Astrocyte (in vitro differentiated cells and primary cell): ENCODE results near the gene ZNF518B. TPM values are rescaled to one million over a fixed set of nuclear protein-coding genes. Genes with fewer than 3 reads are reported as not detected.

ENCODE experiments used
- DNase-seq: peaks from one replicate; pipeline ENCODE4 v3.0.0-alpha.2; 2010; ENCODE audit warnings: low read depth
- FAIRE-seq: peaks from 2 replicates; lab custom pipeline; 2011; peaks lifted over from hg19 to GRCh38; lab: Jason Lieb, UNC
- H2AFZ ChIP-seq: 2 replicates; pipeline ENCODE4 v1.6.0; 2012; ENCODE audit warnings: low read depth, low read length, inconsistent platforms
- H3K27ac ChIP-seq: 2 replicates; pipeline ENCODE4 v1.5.1; 2011; ENCODE audit warnings: low read depth, low read length, inconsistent platforms
- H3K27me3 ChIP-seq: 2 replicates; pipeline ENCODE4 v1.6.0; 2011; ENCODE audit warnings: low read length, inconsistent platforms; ENCODE audit not compliant: insufficient read depth
- H3K36me3 ChIP-seq: 2 replicates; pipeline ENCODE4 v1.5.1; 2011; ENCODE audit warnings: low read length, inconsistent platforms; ENCODE audit not compliant: insufficient read depth
- H3K4me1 ChIP-seq: 2 replicates; pipeline ENCODE4 v1.5.1; 2011; ENCODE audit warnings: low read length, inconsistent platforms; ENCODE audit not compliant: insufficient read depth
- H3K4me2 ChIP-seq: 2 replicates; pipeline ENCODE4 v1.6.0; 2012; ENCODE audit warnings: low read length, inconsistent platforms
- H3K4me3 ChIP-seq: 2 replicates; pipeline ENCODE4 v1.5.1; 2011; ENCODE audit warnings: low read depth, mild to moderate bottlenecking, low read length, inconsistent platforms; ENCODE audit not compliant: insufficient read depth
- H3K79me2 ChIP-seq: 2 replicates; pipeline ENCODE4 v1.6.0; 2012; ENCODE audit warnings: mild to moderate bottlenecking, low read length, inconsistent platforms; ENCODE audit not compliant: insufficient read depth
- H3K9ac ChIP-seq: 2 replicates; pipeline ENCODE4 v1.6.0; 2012; ENCODE audit warnings: mild to moderate bottlenecking, low read length, inconsistent platforms
- H3K9me3 ChIP-seq: 2 replicates; pipeline ENCODE4 v1.5.1; 2012; ENCODE audit warnings: low read depth, mild to moderate bottlenecking, low read length, inconsistent platforms; ENCODE audit not compliant: insufficient read depth
- H4K20me1 ChIP-seq: 2 replicates; pipeline ENCODE4 v1.6.0; 2012; ENCODE audit warnings: low read length, inconsistent platforms; ENCODE audit not compliant: insufficient read depth
- H3K27ac Mint-ChIP-seq: one replicate; pipeline ENCODE4 v1.8.0; 2021; ENCODE audit warnings: mild to moderate bottlenecking, mixed read lengths; ENCODE audit not compliant: unreplicated experiment
- H3K27me3 Mint-ChIP-seq: one replicate; pipeline ENCODE4 v1.8.0; 2021; ENCODE audit warnings: low read depth, mixed read lengths; ENCODE audit not compliant: unreplicated experiment
- H3K36me3 Mint-ChIP-seq: one replicate; pipeline ENCODE4 v1.8.0; 2021; ENCODE audit warnings: low read depth, mixed read lengths; ENCODE audit not compliant: unreplicated experiment
- H3K4me1 Mint-ChIP-seq: one replicate; pipeline ENCODE4 v1.8.0; 2021; ENCODE audit warnings: low read depth, mixed read lengths; ENCODE audit not compliant: unreplicated experiment
- H3K4me3 Mint-ChIP-seq: one replicate; pipeline ENCODE4 v1.8.0; 2021; ENCODE audit warnings: mild to moderate bottlenecking, moderate library complexity, mixed read lengths; ENCODE audit not compliant: unreplicated experiment
- H3K9me3 Mint-ChIP-seq: one replicate; pipeline ENCODE4 v1.8.0; 2021; ENCODE audit warnings: mild to moderate bottlenecking, mixed read lengths; ENCODE audit not compliant: unreplicated experiment
- EZH2 ChIP-seq: IDR thresholded peaks from 2 replicates; pipeline ENCODE4 v1.6.1; 2012; ENCODE audit warnings: mild to moderate bottlenecking, low read length, inconsistent platforms; ENCODE audit not compliant: insufficient read depth
- total RNA-seq: library from RNA; stranded (reverse); gene quantifications from 2 replicates; pipeline ENCODE4 v1.2.1, GENCODE V29; 2021
- TF ChIP-seq, protein P1 (sequence below): IDR thresholded peaks from 2 replicates; pipeline ENCODE4 v1.5.1; 2011; ENCODE audit warnings: low read depth, mild to moderate bottlenecking, inconsistent platforms, low read length, moderate library complexity; ENCODE audit not compliant: insufficient read depth

The ZNF518B gene
- total RNA-seq, 1 donor from 2014 or later, result 33.1 TPM

DNA sequence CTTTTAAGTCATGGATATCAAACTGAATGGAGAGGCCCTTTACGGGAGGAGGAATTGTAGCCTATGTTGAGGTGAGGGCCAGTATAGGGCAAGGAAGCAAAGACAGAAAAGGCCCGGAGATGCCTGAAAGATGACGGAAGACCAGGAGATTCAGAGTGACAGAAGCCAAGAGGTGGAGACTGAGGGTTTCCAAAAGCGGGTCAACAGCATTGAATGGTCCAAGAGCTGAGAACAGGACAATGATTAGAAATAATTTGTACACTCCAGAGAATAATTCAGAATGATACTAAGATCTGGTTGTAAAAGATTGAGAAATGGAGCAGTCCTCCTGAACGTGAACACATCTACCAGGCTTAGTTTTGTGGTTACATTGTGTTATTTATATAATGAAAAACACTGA is 45.5 kb upstream of the ZNF518B start:
- Mint-ChIP-seq H3K27ac (no peak overlapping the region), H3K9me3 (peaks cover 5% of the 10 kb centered on the region), H3K27me3 (peaks cover 16% of the 10 kb centered on the region), H3K4me1 (peaks cover 6% of the 10 kb centered on the region), H3K4me3 (no peak overlapping the region), H3K36me3 (no peaks in the 10 kb centered on the region)
- Histone ChIP-seq H3K36me3 (no peaks in the 10 kb centered on the region), H3K4me2 (no peak overlapping the region), H3K4me1 (no peaks in the 10 kb centered on the region), H3K27me3 (no peaks in the 10 kb centered on the region), H3K4me3 (no peak overlapping the region), H3K9me3 (peaks cover 3% of the 10 kb centered on the region), H3K27ac (no peak overlapping the region), H4K20me1 (no peaks in the 10 kb centered on the region), H3K79me2 (no peaks in the 10 kb centered on the region), H3K9ac (no peak overlapping the region), H2AFZ (no peak overlapping the region)
- DNase-seq (no peak), FAIRE-seq (no peak)
- no peak for TF ChIP-seq EZH2
- TF ChIP-seq, protein P1, sequence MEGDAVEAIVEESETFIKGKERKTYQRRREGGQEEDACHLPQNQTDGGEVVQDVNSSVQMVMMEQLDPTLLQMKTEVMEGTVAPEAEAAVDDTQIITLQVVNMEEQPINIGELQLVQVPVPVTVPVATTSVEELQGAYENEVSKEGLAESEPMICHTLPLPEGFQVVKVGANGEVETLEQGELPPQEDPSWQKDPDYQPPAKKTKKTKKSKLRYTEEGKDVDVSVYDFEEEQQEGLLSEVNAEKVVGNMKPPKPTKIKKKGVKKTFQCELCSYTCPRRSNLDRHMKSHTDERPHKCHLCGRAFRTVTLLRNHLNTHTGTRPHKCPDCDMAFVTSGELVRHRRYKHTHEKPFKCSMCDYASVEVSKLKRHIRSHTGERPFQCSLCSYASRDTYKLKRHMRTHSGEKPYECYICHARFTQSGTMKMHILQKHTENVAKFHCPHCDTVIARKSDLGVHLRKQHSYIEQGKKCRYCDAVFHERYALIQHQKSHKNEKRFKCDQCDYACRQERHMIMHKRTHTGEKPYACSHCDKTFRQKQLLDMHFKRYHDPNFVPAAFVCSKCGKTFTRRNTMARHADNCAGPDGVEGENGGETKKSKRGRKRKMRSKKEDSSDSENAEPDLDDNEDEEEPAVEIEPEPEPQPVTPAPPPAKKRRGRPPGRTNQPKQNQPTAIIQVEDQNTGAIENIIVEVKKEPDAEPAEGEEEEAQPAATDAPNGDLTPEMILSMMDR, result no peak

DNA sequence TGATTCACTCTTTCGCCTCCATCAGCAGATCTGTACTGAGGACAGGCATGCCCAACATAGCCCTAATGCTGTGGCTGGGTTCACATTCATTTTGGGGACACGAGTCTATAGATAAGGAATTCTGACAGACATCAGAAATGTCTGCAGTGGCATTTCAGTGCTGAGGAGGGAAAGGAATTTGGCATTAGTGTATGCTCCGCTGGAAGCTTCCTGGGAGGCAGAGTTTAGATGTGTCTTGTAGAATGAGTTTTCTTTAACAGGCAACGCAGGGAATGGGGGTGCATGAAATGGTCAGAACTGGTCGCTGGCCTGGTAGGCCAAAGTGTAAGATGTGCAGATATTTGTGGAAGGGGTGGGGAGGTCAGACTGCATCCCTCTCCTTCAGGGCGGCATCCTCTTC is 43.5 kb upstream of the ZNF518B start:
- no peak overlapping the region for H3K4me2 ChIP-seq
- FAIRE-seq, result no peak
- no peak overlapping the region for H3K27ac Mint-ChIP-seq

GRCh38 chr4:10496200-10496599 is 39.0 kb upstream of the ZNF518B start:
- H3K9me3 Mint-ChIP-seq, result no peaks in the 10 kb centered on the region

More for the DNA sequence above, 43.5 kb upstream of the ZNF518B start:
- Mint-ChIP-seq H3K9me3 (no peaks in the 10 kb centered on the region), H3K4me3 (no peak overlapping the region), H3K27me3 (peaks cover 14% of the 10 kb centered on the region), H3K4me1 (peaks cover 9% of the 10 kb centered on the region), H3K36me3 (no peaks in the 10 kb centered on the region)
- Histone ChIP-seq H3K9ac (no peak overlapping the region), H3K4me3 (no peak overlapping the region), H3K79me2 (no peaks in the 10 kb centered on the region), H4K20me1 (no peaks in the 10 kb centered on the region), H3K4me1 (no peaks in the 10 kb centered on the region), H3K27ac (no peak overlapping the region), H3K9me3 (peaks cover 3% of the 10 kb centered on the region), H2AFZ (no peak overlapping the region), H3K36me3 (no peaks in the 10 kb centered on the region), H3K27me3 (no peaks in the 10 kb centered on the region)
- TF ChIP-seq, protein P1, result no peak
- no peak for TF ChIP-seq EZH2
- no peak for DNase-seq

More at GRCh38 chr4:10496200-10496599, 39.0 kb upstream of the ZNF518B start:
- Histone ChIP-seq H3K79me2 (no peaks in the 10 kb centered on the region), H3K36me3 (no peaks in the 10 kb centered on the region), H3K27ac (no peak overlapping the region), H3K27me3 (no peaks in the 10 kb centered on the region), H2AFZ (no peak overlapping the region), H3K9me3 (peaks cover 3% of the 10 kb centered on the region), H3K4me2 (no peak overlapping the region), H3K4me1 (no peaks in the 10 kb centered on the region), H4K20me1 (no peaks in the 10 kb centered on the region), H3K9ac (no peak overlapping the region), H3K4me3 (no peak overlapping the region)
- Mint-ChIP-seq H3K27ac (no peak overlapping the region), H3K27me3 (peaks cover 5% of the 10 kb centered on the region), H3K4me3 (no peak overlapping the region), H3K36me3 (no peaks in the 10 kb centered on the region), H3K4me1 (peaks cover 9% of the 10 kb centered on the region)
- no peak for DNase-seq
- TF ChIP-seq EZH2, result no peak
- TF ChIP-seq, protein P1, result no peak
- FAIRE-seq, result no peak
